Neural progenitor cell (in vitro differentiated cells): ENCODE data around the gene MATN1. TPM values are rescaled to one million over a fixed set of nuclear protein-coding genes. Genes with fewer than 3 reads are reported as not detected.

ENCODE experiments used
- DNase-seq: peaks from one replicate; pipeline ENCODE4 v3.0.0-alpha.2; 2016; ENCODE audit warnings: low spot score
- H2AFZ ChIP-seq: fragments of 200-600 bp; sonication (generic); replicated peaks from 2 replicates; pipeline ENCODE4 v1.6.1; 2016; ENCODE audit warnings: antibody characterized with exemption
- H3F3A ChIP-seq: fragments of 200-600 bp; sonication (generic); 2 replicates; pipeline ENCODE4 v1.6.1; 2016; ENCODE audit warnings: antibody characterized with exemption, low read depth
- H3K27ac ChIP-seq: fragments of 200-600 bp; sonication (generic); 2 replicates; pipeline ENCODE4 v1.5.1; 2016; ENCODE audit warnings: mild to moderate bottlenecking
- H3K27me3 ChIP-seq: fragments of 200-600 bp; sonication (generic); 2 replicates; pipeline ENCODE4 v1.6.1; 2016; ENCODE audit warnings: mild to moderate bottlenecking, moderate library complexity
- H3K36me3 ChIP-seq: fragments of 200-600 bp; sonication (generic); 2 replicates; pipeline ENCODE4 v1.5.1; 2016
- H3K4me1 ChIP-seq: fragments of 200-600 bp; sonication (generic); 2 replicates; pipeline ENCODE4 v1.6.1; 2016; ENCODE audit warnings: mixed run types
- H3K4me2 ChIP-seq: fragments of 200-600 bp; sonication (generic); 2 replicates; pipeline ENCODE4 v1.6.1; 2016
- H3K4me3 ChIP-seq: fragments of 200-600 bp; sonication (generic); 2 replicates; pipeline ENCODE4 v1.5.1; 2016
- H3K79me2 ChIP-seq: fragments of 200-600 bp; sonication (generic); 2 replicates; pipeline ENCODE4 v1.6.1; 2016; ENCODE audit warnings: low read depth
- H3K9ac ChIP-seq: fragments of 200-600 bp; sonication (generic); 2 replicates; pipeline ENCODE4 v1.6.1; 2016
- H3K9me3 ChIP-seq: fragments of 200-600 bp; sonication (generic); 2 replicates; pipeline ENCODE4 v1.5.1; 2016; ENCODE audit warnings: low read depth
- H4K20me1 ChIP-seq: fragments of 200-600 bp; sonication (generic); 2 replicates; pipeline ENCODE4 v1.6.1; 2016; ENCODE audit warnings: low read depth
- H3K27ac Mint-ChIP-seq: 3 replicates; pipeline ENCODE4 v1.8.0; 2021; ENCODE audit warnings: mixed read lengths
- H3K27me3 Mint-ChIP-seq: 2 replicates; pipeline ENCODE4 v1.8.0; 2022; ENCODE audit warnings: low read depth, mild to moderate bottlenecking, inconsistent platforms, moderate library complexity, mixed read lengths; ENCODE audit not compliant: insufficient read depth
- H3K36me3 Mint-ChIP-seq: 3 replicates; pipeline ENCODE4 v1.8.0; 2021; ENCODE audit warnings: mixed read lengths
- H3K4me1 Mint-ChIP-seq: 3 replicates; pipeline ENCODE4 v1.8.0; 2021; ENCODE audit warnings: mixed read lengths
- H3K4me3 Mint-ChIP-seq: 3 replicates; pipeline ENCODE4 v1.8.0; 2021; ENCODE audit warnings: mild to moderate bottlenecking, moderate library complexity, mixed read lengths
- H3K9me3 Mint-ChIP-seq: 3 replicates; pipeline ENCODE4 v1.8.0; 2020; ENCODE audit warnings: mixed read lengths
- CTCF ChIP-seq: fragments of 200-600 bp; sonication (generic); IDR thresholded peaks from 2 replicates; pipeline ENCODE4 v1.5.1; 2017; ENCODE audit warnings: antibody characterized with exemption, mild to moderate bottlenecking
- EZH2 ChIP-seq: fragments of 200-600 bp; sonication (generic); IDR thresholded peaks from 2 replicates; pipeline ENCODE4 v1.6.1; 2017; ENCODE audit warnings: antibody characterized with exemption, mild to moderate bottlenecking, moderate library complexity
- EZH2phosphoT487 ChIP-seq: fragments of 200-600 bp; sonication (generic); IDR thresholded peaks from 2 replicates; pipeline ENCODE4 v1.6.1; 2017; ENCODE audit warnings: antibody characterized with exemption
- total RNA-seq: library from RNA; depleted of rRNA; stranded (reverse); fragments of >200 nt; gene quantifications from 2 replicates; pipeline ENCODE4 v1.2.3, GENCODE V29; 2015; ENCODE audit warnings: low replicate concordance

The MATN1 gene
- total RNA-seq, 1 donor from 2014 or later, result not detected

- peaks cover 3% of the 10 kb centered on the region for H3K27me3 Mint-ChIP-seq
- no peak overlapping the region for H2AFZ ChIP-seq
- H3K9me3 Mint-ChIP-seq, result peaks cover 11% of the 10 kb centered on the region
- no peak overlapping the region for H3K9ac ChIP-seq
- DNase-seq, result no peak
- H3K4me1 Mint-ChIP-seq, result no peaks in the 10 kb centered on the region
- no peaks in the 10 kb centered on the region for H4K20me1 ChIP-seq
- no peak overlapping the region for H3K4me2 ChIP-seq
- no peaks in the 10 kb centered on the region for H3K36me3 ChIP-seq
- H3K4me3 ChIP-seq, result no peak overlapping the region
- no peaks in the 10 kb centered on the region for H3K27me3 ChIP-seq
- no peak for TF ChIP-seq EZH2
- no peak for TF ChIP-seq CTCF
- TF ChIP-seq EZH2phosphoT487, result no peak
- no peak overlapping the region for H3K27ac ChIP-seq
- H3K79me2 ChIP-seq, result no peaks in the 10 kb centered on the region
- no peaks in the 10 kb centered on the region for H3K4me1 ChIP-seq
- H3F3A ChIP-seq, result no peaks in the 10 kb centered on the region
- no peak overlapping the region for H3K27ac Mint-ChIP-seq
- H3K36me3 Mint-ChIP-seq, result no peaks in the 10 kb centered on the region
- no peak overlapping the region for H3K4me3 Mint-ChIP-seq
- no peaks in the 10 kb centered on the region for H3K9me3 ChIP-seq
Measured at GRCh38 chr1:30675761-30676160, 47.6 kb downstream of the MATN1 start.

GRCh38 chr1:30675289-30675688 is 48.1 kb downstream of the MATN1 start:
- Mint-ChIP-seq H3K27ac (no peak overlapping the region), H3K27me3 (peaks cover 3% of the 10 kb centered on the region), H3K4me1 (peaks cover 1% of the 10 kb centered on the region), H3K4me3 (no peak overlapping the region), H3K9me3 (peaks cover 11% of the 10 kb centered on the region), H3K36me3 (no peaks in the 10 kb centered on the region)
- Histone ChIP-seq H3K4me1 (peaks cover 2% of the 10 kb centered on the region), H2AFZ (no peak overlapping the region), H3F3A (no peaks in the 10 kb centered on the region), H3K9ac (no peak overlapping the region), H3K4me2 (no peak overlapping the region), H3K27ac (no peak overlapping the region), H3K79me2 (no peaks in the 10 kb centered on the region), H3K27me3 (no peaks in the 10 kb centered on the region), H3K4me3 (no peak overlapping the region), H3K9me3 (no peaks in the 10 kb centered on the region), H4K20me1 (no peaks in the 10 kb centered on the region), H3K36me3 (no peaks in the 10 kb centered on the region)
- TF ChIP-seq EZH2, result no peak
- no peak for TF ChIP-seq CTCF
- TF ChIP-seq EZH2phosphoT487, result no peak
- no peak for DNase-seq

- no peak overlapping the region for H3K4me2 ChIP-seq
- no peak overlapping the region for H3K4me3 Mint-ChIP-seq
- DNase-seq, result no peak
- H4K20me1 ChIP-seq, result no peaks in the 10 kb centered on the region
- H3F3A ChIP-seq, result no peaks in the 10 kb centered on the region
- H3K9me3 ChIP-seq, result no peaks in the 10 kb centered on the region
- H3K9me3 Mint-ChIP-seq, result peaks cover 9% of the 10 kb centered on the region
- peaks cover 7% of the 10 kb centered on the region for H3K4me1 Mint-ChIP-seq
- no peak overlapping the region for H2AFZ ChIP-seq
- no peaks in the 10 kb centered on the region for H3K36me3 Mint-ChIP-seq
- H3K27me3 ChIP-seq, result no peaks in the 10 kb centered on the region
- no peaks in the 10 kb centered on the region for H3K79me2 ChIP-seq
- peaks cover 6% of the 10 kb centered on the region for H3K27me3 Mint-ChIP-seq
- H3K27ac Mint-ChIP-seq, result no peak overlapping the region
- H3K9ac ChIP-seq, result no peak overlapping the region
- no peak overlapping the region for H3K27ac ChIP-seq
- peaks cover 4% of the 10 kb centered on the region for H3K4me1 ChIP-seq
- no peak for TF ChIP-seq EZH2phosphoT487
- TF ChIP-seq EZH2, result no peak
- TF ChIP-seq CTCF, result no peak
- H3K36me3 ChIP-seq, result no peaks in the 10 kb centered on the region
- H3K4me3 ChIP-seq, result no peak overlapping the region
Measured at GRCh38 chr1:30673395-30673794, 50.0 kb downstream of the MATN1 start.
